ENCODE results near the gene SLC12A2. TPM values are rescaled to one million over a fixed set of nuclear protein-coding genes. Genes with fewer than 3 reads are reported as not detected.

The SLC12A2 gene
- total and polyA plus RNA-seq, 8 donors: 2.1 to 575 (median 77.3) TPM

DNA sequence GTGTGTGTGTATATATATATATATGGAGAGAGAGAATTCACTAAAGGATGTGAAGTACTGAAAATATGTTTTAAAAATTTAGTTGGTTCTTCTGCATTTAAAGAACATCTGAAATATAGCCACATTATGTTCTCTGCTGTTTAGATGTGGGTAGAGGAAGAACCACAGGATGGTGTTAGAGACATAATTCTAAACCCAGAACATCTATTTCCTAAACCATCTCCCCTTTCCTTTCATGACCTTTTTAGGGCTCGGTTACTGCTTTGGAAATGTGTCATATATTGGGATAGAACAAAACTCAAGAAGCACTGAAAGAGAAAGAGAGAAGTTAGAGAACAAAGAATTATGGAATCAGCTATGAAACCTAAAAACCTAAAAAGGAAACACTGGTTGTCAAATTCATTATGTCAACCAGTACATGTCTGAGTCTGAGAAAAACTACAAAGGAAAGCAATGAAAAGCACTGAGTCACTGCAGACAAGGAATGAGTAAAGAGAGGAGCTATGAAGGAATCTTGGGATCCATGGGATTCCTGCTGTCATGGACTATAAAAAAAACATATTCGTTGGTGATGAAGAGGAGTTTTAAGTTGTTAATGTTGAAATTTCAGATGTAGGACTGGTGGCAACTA lies 28.4 kb downstream of the SLC12A2 start:
- 52 to 69% (median 64%) methylated on average over 2 of the region's 2 CpGs for WGBS, 5 donors
- no peaks in the 10 kb centered on the region for H3K9me3 ChIP-seq
- peaks cover 0 to 10% (median 3%) of the 10 kb centered on the region in 4 donors for H3K4me1 ChIP-seq
- H3K27me3 ChIP-seq: no peaks in the 10 kb centered on the region
- H3K36me3 ChIP-seq: peaks cover 23 to 43% (median 41%) of the 10 kb centered on the region in 4 donors
- TF ChIP-seq EP300 (IDR thresholded peaks at IDR 0.05) (no peak), POLR2AphosphoS5 (IDR thresholded peaks at IDR 0.05) (no peak), POLR2A (IDR thresholded peaks at IDR 0.05) (no peak)
- TF ChIP-seq, protein P1, sequence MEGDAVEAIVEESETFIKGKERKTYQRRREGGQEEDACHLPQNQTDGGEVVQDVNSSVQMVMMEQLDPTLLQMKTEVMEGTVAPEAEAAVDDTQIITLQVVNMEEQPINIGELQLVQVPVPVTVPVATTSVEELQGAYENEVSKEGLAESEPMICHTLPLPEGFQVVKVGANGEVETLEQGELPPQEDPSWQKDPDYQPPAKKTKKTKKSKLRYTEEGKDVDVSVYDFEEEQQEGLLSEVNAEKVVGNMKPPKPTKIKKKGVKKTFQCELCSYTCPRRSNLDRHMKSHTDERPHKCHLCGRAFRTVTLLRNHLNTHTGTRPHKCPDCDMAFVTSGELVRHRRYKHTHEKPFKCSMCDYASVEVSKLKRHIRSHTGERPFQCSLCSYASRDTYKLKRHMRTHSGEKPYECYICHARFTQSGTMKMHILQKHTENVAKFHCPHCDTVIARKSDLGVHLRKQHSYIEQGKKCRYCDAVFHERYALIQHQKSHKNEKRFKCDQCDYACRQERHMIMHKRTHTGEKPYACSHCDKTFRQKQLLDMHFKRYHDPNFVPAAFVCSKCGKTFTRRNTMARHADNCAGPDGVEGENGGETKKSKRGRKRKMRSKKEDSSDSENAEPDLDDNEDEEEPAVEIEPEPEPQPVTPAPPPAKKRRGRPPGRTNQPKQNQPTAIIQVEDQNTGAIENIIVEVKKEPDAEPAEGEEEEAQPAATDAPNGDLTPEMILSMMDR (IDR thresholded peaks at IDR 0.05): no peak
- H3K27ac ChIP-seq: no peak overlapping the region
- H3K4me3 ChIP-seq: no peak overlapping the region
- DNase-seq: no peak
- intact Hi-C loops (cut with DNase I; ENCODE audit: low total_unique reads): no loop called here

DNA sequence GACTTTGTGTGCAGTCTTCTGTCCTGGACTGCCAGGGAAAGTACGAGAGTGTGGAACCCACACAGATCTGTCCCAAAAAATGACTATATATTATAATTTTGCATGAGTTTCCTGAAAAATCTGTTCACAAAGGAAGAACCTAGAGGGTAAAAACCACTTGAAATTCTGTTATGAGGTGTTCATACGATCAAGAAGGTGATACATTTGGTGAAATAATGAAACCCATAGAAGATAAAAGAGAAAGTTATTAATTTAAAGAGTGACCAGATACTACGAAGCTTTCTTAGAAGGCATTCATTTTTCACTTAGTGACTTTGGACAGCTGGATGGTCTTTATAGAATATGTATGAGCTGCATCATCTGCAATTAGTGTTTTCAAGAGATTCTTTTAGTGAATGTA lies 32.9 kb downstream of the SLC12A2 start:
- no peak for TF ChIP-seq EP300 (IDR thresholded peaks at IDR 0.05)
- no peak for TF ChIP-seq POLR2A (IDR thresholded peaks at IDR 0.05)
- no peak for TF ChIP-seq POLR2AphosphoS5 (IDR thresholded peaks at IDR 0.05)
- no peak overlapping the region for H3K4me3 ChIP-seq
- intact Hi-C loops (cut with DNase I; ENCODE audit: low total_unique reads): no loop called here
- WGBS, 5 donors: 86 to 92% (median 90%) methylated on average over 3 of the region's 3 CpGs
- peaks cover 0 to 3% (median 0%) of the 10 kb centered on the region in 4 donors for H3K9me3 ChIP-seq
- H3K4me1 ChIP-seq: peaks cover 0 to 5% (median 0%) of the 10 kb centered on the region in 4 donors
- DNase-seq: no peak
- H3K27ac ChIP-seq: no peak overlapping the region
- peaks cover 27 to 65% (median 62%) of the 10 kb centered on the region in 4 donors for H3K36me3 ChIP-seq
- H3K27me3 ChIP-seq: no peaks in the 10 kb centered on the region

DNA sequence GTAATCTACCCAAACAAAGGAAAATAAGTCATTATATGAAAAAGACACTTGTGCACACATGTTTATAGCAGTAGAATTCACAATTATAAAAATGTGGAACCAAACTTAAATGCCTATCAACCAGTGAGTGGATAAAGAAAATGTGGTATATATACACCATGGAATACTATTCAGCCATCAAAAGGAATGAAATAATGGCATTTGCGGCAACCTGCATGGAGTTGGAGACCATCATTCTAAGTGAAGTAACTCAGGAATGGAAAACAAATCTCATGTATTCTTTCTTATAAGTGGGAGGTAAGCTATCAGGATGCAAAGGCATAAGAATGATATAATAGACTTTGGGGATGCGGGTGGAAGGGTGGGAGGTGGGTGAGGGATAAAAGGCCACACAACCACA lies 34.6 kb downstream of the SLC12A2 start:
- DNase-seq: no peak
- H3K9me3 ChIP-seq: peaks cover 0 to 3% (median 0%) of the 10 kb centered on the region in 4 donors
- H3K4me3 ChIP-seq: no peak overlapping the region
- 95 to 100% (median 97%) methylated on average over 2 of the region's 2 CpGs for WGBS, 5 donors
- no peaks in the 10 kb centered on the region for H3K27me3 ChIP-seq
- H3K36me3 ChIP-seq: peaks cover 27 to 58% (median 56%) of the 10 kb centered on the region in 4 donors
- TF ChIP-seq POLR2AphosphoS5 (IDR thresholded peaks at IDR 0.05) (no peak), EP300 (IDR thresholded peaks at IDR 0.05) (no peak), POLR2A (IDR thresholded peaks at IDR 0.05) (no peak)
- TF ChIP-seq, protein P1 (IDR thresholded peaks at IDR 0.05): no peak
- intact Hi-C loops (cut with DNase I; ENCODE audit: low total_unique reads): no loop called here
- H3K4me1 ChIP-seq: peaks cover 0 to 10% (median 3%) of the 10 kb centered on the region in 4 donors
- H3K27ac ChIP-seq: no peak overlapping the region

DNA sequence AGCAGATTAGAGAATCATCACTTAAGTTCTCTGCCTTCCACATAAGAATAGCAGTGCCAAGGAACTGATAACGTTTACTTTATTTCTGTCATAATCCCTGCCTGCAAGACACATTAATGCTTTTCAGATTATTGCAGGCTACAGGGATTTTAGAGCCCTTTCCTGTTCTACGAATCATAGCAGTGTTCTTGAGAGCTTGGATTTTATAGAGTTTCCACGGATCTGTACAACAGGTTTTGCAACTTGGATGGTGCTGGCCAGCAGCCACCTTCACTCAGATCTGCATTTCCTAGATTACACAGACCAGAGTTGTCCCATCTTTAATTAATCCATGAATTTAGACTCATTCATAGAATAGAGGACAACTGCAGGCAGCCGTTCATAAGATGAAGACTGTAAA lies 38.1 kb downstream of the SLC12A2 start:
- H3K4me3 ChIP-seq: no peak overlapping the region
- H3K36me3 ChIP-seq: peaks cover 5 to 35% (median 22%) of the 10 kb centered on the region in 4 donors
- DNase-seq: peak; percentile 74 to 81
- H3K27me3 ChIP-seq: no peaks in the 10 kb centered on the region
- H3K9me3 ChIP-seq: peaks cover 0 to 3% (median 0%) of the 10 kb centered on the region in 4 donors
- peaks cover 0 to 10% (median 3%) of the 10 kb centered on the region in 4 donors for H3K4me1 ChIP-seq
- H3K27ac ChIP-seq: no peak overlapping the region
- WGBS, 5 donors: 27 to 51% (median 35%) methylated on average over 4 of the region's 4 CpGs
- TF ChIP-seq EP300 (IDR thresholded peaks at IDR 0.05) (no peak), POLR2AphosphoS5 (IDR thresholded peaks at IDR 0.05) (peak in 1 of 3 donors; percentile 6)
- intact Hi-C loops (cut with DNase I; ENCODE audit: low total_unique reads): no loop called here

DNA sequence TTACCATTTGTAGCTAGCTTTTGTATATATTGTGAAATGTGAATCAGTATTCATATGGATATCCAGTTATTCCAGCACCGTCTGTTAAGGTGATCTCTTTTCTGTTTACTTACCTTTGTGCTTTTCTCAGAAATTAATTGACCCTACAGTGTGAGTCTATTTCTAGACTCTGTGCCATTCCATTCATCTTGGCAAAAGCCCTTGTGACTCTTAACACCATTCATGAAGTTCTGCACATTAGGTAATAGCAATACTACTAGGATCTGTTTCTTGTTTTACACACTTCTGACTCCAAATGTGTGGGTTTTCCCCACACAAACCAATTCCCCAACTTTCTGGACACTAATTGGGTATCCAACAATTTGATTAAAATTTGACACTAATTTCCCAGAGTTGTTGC lies 40.4 kb downstream of the SLC12A2 start:
- intact Hi-C loops (cut with DNase I; ENCODE audit: low total_unique reads): no loop called here
- Histone ChIP-seq H3K4me1 (peaks cover 0 to 10% (median 3%) of the 10 kb centered on the region in 4 donors), H3K27me3 (no peaks in the 10 kb centered on the region), H3K36me3 (peaks cover 0 to 14% (median 0%) of the 10 kb centered on the region in 4 donors), H3K4me3 (no peak overlapping the region), H3K27ac (no peak overlapping the region), H3K9me3 (no peaks in the 10 kb centered on the region)
- TF ChIP-seq POLR2AphosphoS5 (IDR thresholded peaks at IDR 0.05) (no peak), EP300 (IDR thresholded peaks at IDR 0.05) (no peak), POLR2A (IDR thresholded peaks at IDR 0.05) (no peak)
- TF ChIP-seq, protein P1 (IDR thresholded peaks at IDR 0.05): no peak
- 71 to 81% (median 75%) methylated on average over 1 of the region's 1 CpG for WGBS, 5 donors
- DNase-seq: no peak

Data from stomach (tissue), 9 donors.